Fibroblast of lung (primary cell): Measurements from ENCODE around the gene SH3PXD2A.

Experiments used
- CTCF ChIP-seq, 2 donors: IDR thresholded peaks in 1 of 2; conservative IDR thresholded peaks in 1 of 2; 1 replicate in 1 of 2; 2 replicates in 1 of 2; pipeline ENCODE4 v1.5.1; 2011 to 2012; ENCODE audit warnings: low read length in 2 of 2, control low read depth in 1 of 2, inconsistent platforms in 1 of 2, low read depth in 1 of 2, mild to moderate bottlenecking in 1 of 2
- EZH2 ChIP-seq: IDR thresholded peaks from 2 replicates; pipeline ENCODE4 v1.5.1; 2012; ENCODE audit warnings: low read length, control low read depth, mild to moderate bottlenecking; ENCODE audit errors: missing control alignments

DNA sequence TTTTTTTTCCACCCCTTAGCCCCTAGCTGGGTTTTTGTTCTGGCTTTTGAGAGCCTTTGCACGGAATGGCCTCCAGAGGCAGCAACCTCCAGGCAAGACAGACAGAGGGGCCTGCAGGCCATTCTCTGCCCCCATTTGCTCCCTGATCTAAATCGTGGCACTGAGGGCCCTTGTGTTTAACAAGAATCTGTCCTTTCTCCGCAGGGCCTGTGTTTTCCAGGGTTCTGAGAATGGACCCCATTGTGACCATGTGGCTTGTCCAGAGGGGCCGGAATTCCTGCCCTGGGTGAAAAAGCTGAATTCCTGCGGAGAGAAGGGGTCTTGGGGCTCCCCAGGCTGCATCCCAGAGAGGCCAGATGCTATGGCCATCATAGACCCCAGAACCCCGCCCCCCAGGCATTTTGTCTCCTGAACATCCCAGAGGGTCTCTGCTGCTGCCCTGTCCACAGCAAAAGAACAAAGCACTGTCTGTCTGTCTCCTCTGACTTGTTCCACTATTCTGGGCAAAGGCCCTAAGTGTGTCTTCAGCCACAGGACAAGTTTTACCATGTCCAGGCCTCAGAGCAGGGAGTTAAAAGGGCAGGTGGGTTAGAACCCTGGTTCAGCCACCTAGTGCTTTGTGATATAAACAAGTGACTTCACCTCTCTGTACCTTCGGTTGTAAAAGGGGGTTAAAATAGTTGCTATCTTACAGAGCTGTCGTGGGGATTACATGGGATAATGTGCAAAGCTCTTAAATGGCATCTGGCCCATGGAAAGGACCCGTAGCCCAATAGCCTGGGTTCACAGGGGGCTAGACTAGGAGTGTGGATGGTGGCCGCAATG, 155.6 kb downstream of the SH3PXD2A start:
- TF ChIP-seq EZH2 (no peak), CTCF (conservative IDR thresholded peaks at IDR 0.05 in 1 of 2, IDR thresholded peaks at IDR 0.05 in 1 of 2; ENCODE audit: low read depth in 1 of 2, low read length in 2 of 2) (peak in 1 of 2 donors; percentile 9)
